ENCODE data around the gene PLCH1.

DNA sequence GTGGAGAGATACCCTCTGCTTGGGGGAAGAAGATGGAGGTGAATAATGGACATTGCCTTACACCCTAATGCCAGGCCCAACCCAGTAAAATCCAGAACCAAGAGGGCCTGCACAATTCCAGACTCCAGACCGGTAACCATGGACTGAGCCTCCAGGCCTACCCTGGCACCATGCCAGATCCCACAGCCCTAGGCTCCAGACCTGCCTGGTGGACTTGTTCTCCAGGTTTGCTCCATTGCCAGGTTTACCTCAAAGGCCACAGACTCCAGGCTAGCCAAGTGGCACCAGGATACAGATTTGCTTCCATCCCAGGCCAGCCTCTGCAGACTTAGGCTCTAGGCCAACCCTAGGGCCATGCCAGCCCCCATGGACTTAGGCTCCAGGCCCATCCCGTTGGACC is 14.0 kb downstream of the PLCH1 start:
- TF ChIP-seq POLR2A (IDR thresholded peaks at IDR 0.05) = no peak
- TF ChIP-seq, protein P1, sequence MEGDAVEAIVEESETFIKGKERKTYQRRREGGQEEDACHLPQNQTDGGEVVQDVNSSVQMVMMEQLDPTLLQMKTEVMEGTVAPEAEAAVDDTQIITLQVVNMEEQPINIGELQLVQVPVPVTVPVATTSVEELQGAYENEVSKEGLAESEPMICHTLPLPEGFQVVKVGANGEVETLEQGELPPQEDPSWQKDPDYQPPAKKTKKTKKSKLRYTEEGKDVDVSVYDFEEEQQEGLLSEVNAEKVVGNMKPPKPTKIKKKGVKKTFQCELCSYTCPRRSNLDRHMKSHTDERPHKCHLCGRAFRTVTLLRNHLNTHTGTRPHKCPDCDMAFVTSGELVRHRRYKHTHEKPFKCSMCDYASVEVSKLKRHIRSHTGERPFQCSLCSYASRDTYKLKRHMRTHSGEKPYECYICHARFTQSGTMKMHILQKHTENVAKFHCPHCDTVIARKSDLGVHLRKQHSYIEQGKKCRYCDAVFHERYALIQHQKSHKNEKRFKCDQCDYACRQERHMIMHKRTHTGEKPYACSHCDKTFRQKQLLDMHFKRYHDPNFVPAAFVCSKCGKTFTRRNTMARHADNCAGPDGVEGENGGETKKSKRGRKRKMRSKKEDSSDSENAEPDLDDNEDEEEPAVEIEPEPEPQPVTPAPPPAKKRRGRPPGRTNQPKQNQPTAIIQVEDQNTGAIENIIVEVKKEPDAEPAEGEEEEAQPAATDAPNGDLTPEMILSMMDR (IDR thresholded peaks at IDR 0.05) = no peak
